ENCODE data around the gene OTOL1.
"Not testable (repeated sequence)": the region's sequence is repeated elsewhere in the genome, so short reads cannot be mapped to it uniquely, and the experiment has no call there.

The OTOL1 gene

GRCh38 chr3:161496508-161496907 is at the start of gene OTOL1:
Gene OTOL1, plus strand, starts transcription at chr3:161496808. Its CDS starts 0 bp downstream, at chr3:161496808.
- no peak for DNase-seq (ENCODE audit: extremely low read depth in 1 of 2, low read depth in 1 of 2)

- no peak for DNase-seq (ENCODE audit: extremely low read depth in 1 of 2, low read depth in 1 of 2)
These were observed 46.8 kb upstream of the OTOL1 start for GRCh38 chr3:161449785-161450184.

- DNase-seq (ENCODE audit: extremely low read depth in 1 of 2, low read depth in 1 of 2): no peak
These were observed 44.4 kb upstream of the OTOL1 start for GRCh38 chr3:161452179-161452578.

- DNase-seq (ENCODE audit: extremely low read depth in 1 of 2, low read depth in 1 of 2): no peak
These were observed 42.0 kb upstream of the OTOL1 start for GRCh38 chr3:161454615-161455014.

- DNase-seq (ENCODE audit: extremely low read depth in 1 of 2, low read depth in 1 of 2): no peak
These were observed 40.6 kb upstream of the OTOL1 start for GRCh38 chr3:161455962-161456361.

- no peak for DNase-seq (ENCODE audit: extremely low read depth in 1 of 2, low read depth in 1 of 2)
These were observed 34.5 kb upstream of the OTOL1 start for GRCh38 chr3:161462138-161462537.

- DNase-seq (ENCODE audit: extremely low read depth in 1 of 2, low read depth in 1 of 2): no peak
These were observed 25.4 kb upstream of the OTOL1 start for GRCh38 chr3:161471211-161471610.

GRCh38 chr3:161474139-161474538 is 22.5 kb upstream of the OTOL1 start:
- no peak for DNase-seq (ENCODE audit: extremely low read depth in 1 of 2, low read depth in 1 of 2)

- no peak for DNase-seq (ENCODE audit: extremely low read depth in 1 of 2, low read depth in 1 of 2)
These were observed 21.9 kb upstream of the OTOL1 start for GRCh38 chr3:161474741-161475140.

GRCh38 chr3:161475206-161475605 is 21.4 kb upstream of the OTOL1 start:
- no peak for DNase-seq (ENCODE audit: extremely low read depth in 1 of 2, low read depth in 1 of 2)

- DNase-seq (ENCODE audit: extremely low read depth in 1 of 2, low read depth in 1 of 2): no peak
These were observed 20.7 kb upstream of the OTOL1 start for GRCh38 chr3:161475905-161476304.

GRCh38 chr3:161484226-161484625 is 12.4 kb upstream of the OTOL1 start:
- no peak for DNase-seq (ENCODE audit: extremely low read depth in 1 of 2, low read depth in 1 of 2)

GRCh38 chr3:161488284-161488683 is 8.3 kb upstream of the OTOL1 start:
- not testable (repeated sequence) for DNase-seq (ENCODE audit: extremely low read depth in 1 of 2, low read depth in 1 of 2)

- no peak for DNase-seq (ENCODE audit: extremely low read depth in 1 of 2, low read depth in 1 of 2)
These were observed 7.2 kb upstream of the OTOL1 start for GRCh38 chr3:161489395-161489794.

GRCh38 chr3:161490845-161491244 is 5.8 kb upstream of the OTOL1 start:
- DNase-seq (ENCODE audit: extremely low read depth in 1 of 2, low read depth in 1 of 2): not testable (repeated sequence)

GRCh38 chr3:161498259-161498921 is 1.8 kb downstream of the OTOL1 start:
- DNase-seq (ENCODE audit: extremely low read depth in 1 of 2, low read depth in 1 of 2): no peak

GRCh38 chr3:161500068-161500796 is 3.6 kb downstream of the OTOL1 start:
- DNase-seq (ENCODE audit: extremely low read depth in 1 of 2, low read depth in 1 of 2): no peak

- no peak for DNase-seq (ENCODE audit: extremely low read depth in 1 of 2, low read depth in 1 of 2)
These were observed 6.7 kb downstream of the OTOL1 start for GRCh38 chr3:161503271-161503670.

GRCh38 chr3:161508852-161509477 is 12.4 kb downstream of the OTOL1 start:
- no peak for DNase-seq (ENCODE audit: extremely low read depth in 1 of 2, low read depth in 1 of 2)

- no peak for DNase-seq (ENCODE audit: extremely low read depth in 1 of 2, low read depth in 1 of 2)
These were observed 14.1 kb downstream of the OTOL1 start for GRCh38 chr3:161510510-161511260.

- no peak for DNase-seq (ENCODE audit: extremely low read depth in 1 of 2, low read depth in 1 of 2)
These were observed 27.3 kb downstream of the OTOL1 start for GRCh38 chr3:161523916-161524315.
